Karpas-422 (cell line): ENCODE results near the gene ACSS2. TPM values are rescaled to one million over a fixed set of nuclear protein-coding genes. Genes with fewer than 3 reads are reported as not detected.

Source experiments
- DNase-seq: peaks from one replicate; pipeline ENCODE4 v3.0.0-alpha.2; 2015
- H2AFZ ChIP-seq: fragments of 200-600 bp; sonication (generic); 2 replicates; pipeline ENCODE4 v1.6.1; 2014; ENCODE audit warnings: antibody characterized with exemption, low read length, mixed read lengths
- H3K27ac ChIP-seq: fragments of 200-600 bp; sonication (generic); 2 replicates; pipeline ENCODE4 v1.5.1; 2014; ENCODE audit warnings: mild to moderate bottlenecking, low read length, moderate library complexity
- H3K27me3 ChIP-seq: fragments of 200-600 bp; sonication (generic); 2 replicates; pipeline ENCODE4 v1.6.1; 2014; ENCODE audit warnings: low read length, mixed read lengths
- H3K36me3 ChIP-seq: fragments of 200-600 bp; sonication (generic); 2 replicates; pipeline ENCODE4 v1.6.1; 2014; ENCODE audit warnings: low read length, mixed read lengths; ENCODE audit not compliant: insufficient read depth
- H3K4me1 ChIP-seq: fragments of 200-600 bp; sonication (generic); 2 replicates; pipeline ENCODE4 v1.6.1; 2014; ENCODE audit warnings: mild to moderate bottlenecking, low read length, mixed read lengths
- H3K4me2 ChIP-seq: fragments of 200-600 bp; sonication (generic); 2 replicates; pipeline ENCODE4 v1.6.1; 2014; ENCODE audit warnings: low read length, low read depth, mild to moderate bottlenecking; ENCODE audit not compliant: poor library complexity, severe bottlenecking
- H3K4me3 ChIP-seq: fragments of 200-600 bp; sonication (generic); 2 replicates; pipeline ENCODE4 v1.5.1; 2014; ENCODE audit warnings: mild to moderate bottlenecking, antibody characterized with exemption, low read length, mixed read lengths
- H3K79me2 ChIP-seq: fragments of 200-600 bp; sonication (generic); 2 replicates; pipeline ENCODE4 v1.6.1; 2014; ENCODE audit warnings: mild to moderate bottlenecking, low read length, mixed read lengths
- H3K9ac ChIP-seq: fragments of 200-600 bp; sonication (generic); 2 replicates; pipeline ENCODE4 v1.6.0; 2014; ENCODE audit warnings: low read length
- H3K9me2 ChIP-seq: fragments of 200-600 bp; sonication (generic), shearing (Covaris generic); replicated peaks from 2 replicates; pipeline ENCODE4 v1.6.0; 2014; ENCODE audit warnings: mild to moderate bottlenecking, low read length, moderate library complexity; ENCODE audit not compliant: insufficient read depth
- H3K9me3 ChIP-seq: fragments of 300-700, 200-600 bp; sonication (generic); 2 replicates; pipeline ENCODE4 v1.6.1; 2014; ENCODE audit warnings: low read length, mixed read lengths
- H4K20me1 ChIP-seq: fragments of 200-600 bp; sonication (generic); 2 replicates; pipeline ENCODE4 v1.6.1; 2014; ENCODE audit warnings: mild to moderate bottlenecking, antibody characterized with exemption, low read length, low read depth; ENCODE audit not compliant: insufficient read depth
- total RNA-seq: library from RNA; depleted of rRNA; stranded (reverse); fragments of >200 nt; shearing (Covaris generic); gene quantifications from 2 replicates; pipeline ENCODE4 v1.2.3, GENCODE V29; 2014; ENCODE audit warnings: low replicate concordance

ACSS2 gene
- total RNA-seq, 1 experiment from 2014 or later: 6.5 TPM

DNA sequence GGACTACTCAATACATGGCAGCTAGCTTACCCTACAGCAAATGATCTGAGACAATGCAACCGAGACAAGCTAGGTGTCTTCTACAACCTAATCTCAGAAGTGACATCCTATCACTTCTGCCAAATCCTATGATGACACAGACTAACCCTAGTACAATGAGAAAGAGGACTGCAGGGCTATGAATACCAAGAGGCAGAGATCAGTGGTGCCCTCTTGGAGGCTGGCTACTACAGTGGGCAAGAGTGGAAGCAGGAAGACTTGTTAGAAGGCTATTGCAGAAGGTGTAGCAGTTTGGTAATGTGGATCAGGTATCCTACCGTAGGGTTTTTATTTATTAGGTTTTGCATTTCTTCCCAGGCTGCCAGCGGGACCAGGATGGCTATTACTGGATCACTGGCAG lies 48.9 kb downstream of the ACSS2 start:
- Histone ChIP-seq H3K4me2 (no peak overlapping the region), H3K9ac (no peak overlapping the region), H3K4me1 (no peaks in the 10 kb centered on the region), H3K4me3 (no peak overlapping the region), H4K20me1 (no peaks in the 10 kb centered on the region), H3K27me3 (no peaks in the 10 kb centered on the region), H3K9me2 (no peaks in the 10 kb centered on the region), H3K79me2 (no peaks in the 10 kb centered on the region), H3K36me3 (no peaks in the 10 kb centered on the region), H3K27ac (no peak overlapping the region), H2AFZ (no peak overlapping the region), H3K9me3 (no peaks in the 10 kb centered on the region)
- no peak for DNase-seq

DNA sequence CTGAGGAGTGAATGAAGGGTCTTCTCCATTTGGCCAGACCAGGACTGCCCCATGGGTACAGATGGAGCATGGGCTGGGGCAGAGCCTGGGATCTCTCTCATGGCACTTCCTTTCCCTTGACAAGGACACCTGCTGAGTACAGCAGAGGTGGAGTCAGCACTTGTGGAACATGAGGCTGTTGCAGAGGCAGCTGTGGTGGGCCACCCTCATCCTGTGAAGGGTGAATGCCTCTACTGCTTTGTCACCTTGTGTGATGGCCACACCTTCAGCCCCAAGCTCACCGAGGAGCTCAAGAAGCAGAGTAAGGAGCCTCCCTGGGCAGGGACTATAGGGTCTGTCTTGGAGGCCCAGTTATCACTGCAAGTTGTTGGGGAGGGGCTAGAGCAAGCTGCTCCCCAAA lies 49.6 kb downstream of the ACSS2 start:
- H3K9me3 ChIP-seq: no peaks in the 10 kb centered on the region
- no peak overlapping the region for H3K4me2 ChIP-seq
- no peak overlapping the region for H2AFZ ChIP-seq
- H3K4me1 ChIP-seq: no peaks in the 10 kb centered on the region
- H3K4me3 ChIP-seq: no peak overlapping the region
- no peaks in the 10 kb centered on the region for H3K27me3 ChIP-seq
- H3K27ac ChIP-seq: no peak overlapping the region
- no peaks in the 10 kb centered on the region for H3K9me2 ChIP-seq
- H4K20me1 ChIP-seq: no peaks in the 10 kb centered on the region
- H3K9ac ChIP-seq: no peak overlapping the region
- DNase-seq: no peak
- no peaks in the 10 kb centered on the region for H3K36me3 ChIP-seq
- no peaks in the 10 kb centered on the region for H3K79me2 ChIP-seq

DNA sequence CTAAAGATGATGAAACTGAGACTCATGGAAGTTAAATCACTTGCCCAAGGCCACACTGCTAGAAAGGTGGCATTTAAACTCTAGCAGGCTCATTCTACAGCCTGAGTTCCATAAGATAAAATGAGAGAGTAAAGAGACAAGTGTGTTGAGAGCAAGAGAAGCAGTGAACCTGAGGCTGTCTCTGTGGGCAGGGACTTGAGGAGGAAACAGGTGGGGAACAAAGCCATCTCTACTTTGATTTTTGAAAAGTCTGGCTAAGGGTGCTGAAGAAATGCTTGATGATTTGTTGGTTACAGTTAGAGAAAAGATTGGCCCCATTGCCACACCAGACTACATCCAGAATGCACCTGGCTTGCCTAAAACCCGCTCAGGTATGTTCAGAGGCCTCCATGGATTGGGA lies 50.2 kb downstream of the ACSS2 start:
- no peaks in the 10 kb centered on the region for H3K9me3 ChIP-seq
- no peaks in the 10 kb centered on the region for H3K9me2 ChIP-seq
- H2AFZ ChIP-seq: no peak overlapping the region
- no peak overlapping the region for H3K27ac ChIP-seq
- no peak overlapping the region for H3K4me2 ChIP-seq
- H3K4me1 ChIP-seq: no peaks in the 10 kb centered on the region
- no peaks in the 10 kb centered on the region for H3K36me3 ChIP-seq
- H3K27me3 ChIP-seq: no peaks in the 10 kb centered on the region
- no peak overlapping the region for H3K4me3 ChIP-seq
- H3K9ac ChIP-seq: no peak overlapping the region
- no peak for DNase-seq
- no peaks in the 10 kb centered on the region for H3K79me2 ChIP-seq
- H4K20me1 ChIP-seq: no peaks in the 10 kb centered on the region

DNA sequence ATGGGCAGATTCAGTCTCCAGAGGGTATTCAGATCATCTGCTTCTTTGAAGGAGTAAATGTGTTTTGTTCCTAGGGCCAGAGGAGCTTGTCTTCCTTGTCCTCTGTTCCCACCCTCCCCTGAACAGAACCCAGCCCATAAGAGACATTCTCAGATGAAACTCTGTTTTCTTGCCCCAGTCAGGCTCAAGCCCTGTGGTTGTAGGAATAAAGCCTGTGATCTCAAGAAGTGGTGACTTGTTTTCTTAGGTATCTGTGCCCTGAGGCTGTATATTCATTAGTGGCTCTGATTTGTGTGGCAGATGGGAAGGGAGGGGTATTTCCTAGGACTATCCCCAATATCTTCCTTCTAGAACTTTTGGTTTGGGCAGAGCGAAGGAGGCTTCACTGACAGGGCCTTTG lies 51.3 kb downstream of the ACSS2 start:
- no peaks in the 10 kb centered on the region for H3K27me3 ChIP-seq
- H3K79me2 ChIP-seq: no peaks in the 10 kb centered on the region
- no peak overlapping the region for H3K9ac ChIP-seq
- H4K20me1 ChIP-seq: no peaks in the 10 kb centered on the region
- H2AFZ ChIP-seq: no peak overlapping the region
- no peak overlapping the region for H3K27ac ChIP-seq
- H3K9me2 ChIP-seq: no peaks in the 10 kb centered on the region
- no peaks in the 10 kb centered on the region for H3K36me3 ChIP-seq
- no peaks in the 10 kb centered on the region for H3K4me1 ChIP-seq
- no peak overlapping the region for H3K4me3 ChIP-seq
- no peaks in the 10 kb centered on the region for H3K9me3 ChIP-seq
- no peak overlapping the region for H3K4me2 ChIP-seq
- DNase-seq: no peak

DNA sequence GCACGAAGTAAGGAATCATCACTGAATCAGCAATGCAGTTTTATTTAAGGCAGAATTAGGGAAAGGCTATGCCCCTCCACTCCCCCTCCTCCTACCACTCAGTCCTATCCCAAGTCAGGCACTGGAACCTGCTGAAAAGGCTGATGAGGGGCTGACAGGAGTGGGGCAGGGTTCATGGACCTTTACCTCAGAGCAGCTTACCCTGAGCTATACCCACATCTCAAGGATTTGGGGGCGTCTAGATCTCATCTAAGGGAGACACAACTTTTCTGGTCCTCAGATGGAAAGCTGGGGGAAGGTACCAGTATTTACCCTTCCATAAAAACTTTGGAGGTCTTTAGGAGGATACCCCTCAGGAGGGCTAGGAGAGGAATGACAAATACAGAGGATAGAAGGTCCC lies 52.0 kb downstream of the ACSS2 start:
- Histone ChIP-seq H3K9me2 (no peaks in the 10 kb centered on the region), H3K4me1 (no peaks in the 10 kb centered on the region), H3K27ac (no peak overlapping the region), H4K20me1 (no peaks in the 10 kb centered on the region), H3K79me2 (no peaks in the 10 kb centered on the region), H3K4me2 (no peak overlapping the region), H3K4me3 (no peak overlapping the region), H3K36me3 (no peaks in the 10 kb centered on the region), H2AFZ (no peak overlapping the region), H3K9ac (no peak overlapping the region), H3K27me3 (no peaks in the 10 kb centered on the region), H3K9me3 (no peaks in the 10 kb centered on the region)
- no peak for DNase-seq

DNA sequence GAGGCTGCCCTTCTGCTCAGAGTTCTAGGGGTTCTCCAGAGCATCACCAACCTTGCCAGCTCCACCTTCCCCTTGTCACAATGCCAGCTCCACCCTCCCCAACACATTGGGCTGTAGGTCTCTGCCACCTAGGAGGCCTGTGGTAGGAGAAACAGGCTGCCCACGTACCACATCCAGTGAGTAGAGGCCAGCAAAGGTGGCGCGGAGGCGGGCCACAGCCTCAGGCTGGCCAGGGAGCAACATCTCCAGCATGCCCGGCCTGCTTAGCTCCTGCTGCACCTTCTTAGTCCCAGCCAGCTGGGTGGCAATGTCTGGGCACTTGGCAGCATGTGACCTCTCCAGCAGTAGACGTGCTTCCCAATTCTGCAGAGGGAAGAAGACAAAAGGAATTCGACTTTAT lies 55.4 kb downstream of the ACSS2 start:
- Histone ChIP-seq H3K9me2 (no peaks in the 10 kb centered on the region), H3K9me3 (no peaks in the 10 kb centered on the region), H3K4me2 (no peak overlapping the region), H3K36me3 (no peaks in the 10 kb centered on the region), H3K27ac (no peak overlapping the region), H3K27me3 (no peaks in the 10 kb centered on the region), H4K20me1 (no peaks in the 10 kb centered on the region), H3K9ac (no peak overlapping the region), H3K4me3 (no peak overlapping the region), H3K4me1 (no peaks in the 10 kb centered on the region), H2AFZ (no peak overlapping the region), H3K79me2 (no peaks in the 10 kb centered on the region)
- no peak for DNase-seq

DNA sequence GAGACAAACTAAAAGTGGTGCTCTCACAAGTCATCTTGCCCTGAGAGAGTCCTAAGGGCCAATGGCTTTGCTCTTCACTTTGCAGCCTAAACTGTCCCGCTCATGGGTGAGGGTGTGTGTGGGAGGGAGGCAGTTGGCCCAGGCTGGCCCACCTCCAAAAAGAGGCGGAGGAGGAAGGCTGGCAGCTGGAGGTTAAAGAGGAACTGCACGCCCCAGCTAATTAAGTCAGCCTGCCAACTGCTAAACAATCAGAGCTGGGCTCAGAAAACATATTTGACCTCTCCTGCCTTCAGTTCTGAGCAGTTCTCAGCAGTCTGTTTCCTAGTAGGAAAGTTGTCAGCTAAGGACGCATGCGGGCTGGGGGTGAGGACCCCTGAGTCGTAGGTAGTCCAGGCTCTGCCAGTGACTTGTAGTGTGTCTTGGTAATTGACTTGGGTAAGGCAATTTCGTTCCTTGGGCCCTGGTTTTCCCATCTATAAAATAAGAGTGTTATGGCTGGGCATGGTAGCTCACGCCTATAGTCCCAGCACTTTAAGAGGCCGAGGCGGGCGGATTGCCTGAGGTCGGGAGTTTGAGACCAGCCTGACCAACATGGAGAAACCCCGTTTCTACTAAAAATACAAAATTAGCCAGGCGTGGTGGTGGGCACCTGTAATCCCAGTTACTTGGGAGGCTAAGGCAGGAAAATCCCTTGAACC lies 62.2 kb downstream of the ACSS2 start:
- H4K20me1 ChIP-seq: no peaks in the 10 kb centered on the region
- H3K9me3 ChIP-seq: no peaks in the 10 kb centered on the region
- H3K27me3 ChIP-seq: no peaks in the 10 kb centered on the region
- H3K27ac ChIP-seq: no peak overlapping the region
- no peak for DNase-seq
- H3K36me3 ChIP-seq: peaks cover 6% of the 10 kb centered on the region; the same call in 1 of the 2 replicates
- no peaks in the 10 kb centered on the region for H3K79me2 ChIP-seq
- no peak overlapping the region for H2AFZ ChIP-seq
- no peak overlapping the region for H3K9ac ChIP-seq
- H3K4me2 ChIP-seq: no peak overlapping the region
- no peaks in the 10 kb centered on the region for H3K9me2 ChIP-seq
- no peak overlapping the region for H3K4me3 ChIP-seq
- H3K4me1 ChIP-seq: no peaks in the 10 kb centered on the region

DNA sequence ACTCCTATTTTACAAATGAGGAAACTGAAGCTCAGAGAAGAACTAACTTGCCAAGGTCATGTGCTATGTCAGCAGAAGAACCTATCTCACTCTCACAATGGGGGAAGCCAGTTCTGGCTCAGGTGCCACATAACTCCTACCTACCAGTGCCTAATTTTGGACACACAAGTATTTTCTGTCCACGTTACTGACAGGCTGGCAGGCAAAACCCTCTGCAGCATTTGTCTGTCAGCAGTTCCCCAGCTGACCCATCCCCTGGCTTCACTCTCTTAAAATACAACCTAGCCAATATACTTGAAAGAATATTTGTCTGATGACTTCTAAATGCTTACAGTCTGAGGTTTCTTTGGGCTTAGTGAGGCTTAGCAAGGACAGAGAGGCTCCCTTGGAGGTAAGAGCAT lies 63.7 kb downstream of the ACSS2 start:
- no peaks in the 10 kb centered on the region for H3K27me3 ChIP-seq
- H3K4me3 ChIP-seq: no peak overlapping the region
- H3K4me2 ChIP-seq: no peak overlapping the region
- no peak overlapping the region for H3K9ac ChIP-seq
- H3K9me3 ChIP-seq: no peaks in the 10 kb centered on the region
- H3K79me2 ChIP-seq: no peaks in the 10 kb centered on the region
- H3K27ac ChIP-seq: no peak overlapping the region
- no peaks in the 10 kb centered on the region for H3K4me1 ChIP-seq
- no peaks in the 10 kb centered on the region for H4K20me1 ChIP-seq
- H2AFZ ChIP-seq: no peak overlapping the region
- no peaks in the 10 kb centered on the region for H3K9me2 ChIP-seq
- no peak for DNase-seq
- peaks cover 9% of the 10 kb centered on the region; the same call in 1 of the 2 replicates for H3K36me3 ChIP-seq
